Psoas muscle (tissue), 8 donors: ENCODE data around the gene SEPTIN14. TPM values are rescaled to one million over a fixed set of nuclear protein-coding genes. Genes with fewer than 3 reads are reported as not detected.
A peak's percentile ranks its signal among the peaks of the same experiment; 100 is the strongest.
"Not testable (repeated sequence)": the region's sequence is repeated elsewhere in the genome, so short reads cannot be mapped to it uniquely, and the experiment has no call there.

Experiments used
- ATAC-seq, 4 donors: fragments of 200-7000 bp; cut with Tn5 transposase; one replicate each; pipeline ENCODE4 v1.9.1; 2020; ENCODE audit warnings: moderate library complexity in 3 of 4, mild to moderate bottlenecking in 2 of 4
- DNase-seq, 2 donors: peaks; one replicate each; pipeline ENCODE4 v3.0.0-alpha.2; 2020
- H3K27ac ChIP-seq: fragments of 200-600 bp; one replicate; pipeline ENCODE4 v1.8.0; 2022
- H3K27me3 ChIP-seq, 3 donors: fragments of 200-600 bp in 1 of 3; one replicate each; pipeline versions ENCODE4 v1.6.1 to v1.8.0; 2013 to 2022; ENCODE audit warnings: low read length in 2 of 3, mild to moderate bottlenecking in 2 of 3, moderate library complexity in 1 of 3; ENCODE audit not compliant: insufficient read depth in 3 of 3
- H3K36me3 ChIP-seq, 2 donors: fragments of 200-600 bp in 1 of 2; one replicate each; pipeline versions ENCODE4 v1.6.1 to v1.8.0; 2013 to 2022; ENCODE audit warnings: low read depth in 1 of 2, mild to moderate bottlenecking in 1 of 2, moderate library complexity in 1 of 2; ENCODE audit not compliant: insufficient read depth in 1 of 2
- H3K4me1 ChIP-seq: fragments of 200-600 bp; one replicate; pipeline ENCODE4 v1.8.0; 2022
- H3K4me3 ChIP-seq: fragments of 200-600 bp; one replicate; pipeline ENCODE4 v1.8.0; 2022; ENCODE audit warnings: mild to moderate bottlenecking
- H3K9me3 ChIP-seq: fragments of 200-600 bp; one replicate; pipeline ENCODE4 v1.8.0; 2022
- CTCF ChIP-seq: fragments of 200-600 bp; IDR thresholded peaks from one replicate; pipeline ENCODE4 v1.8.0; 2022; ENCODE audit warnings: antibody characterized with exemption
- WGBS, 3 donors: extraction: QIAGEN DNeasy Blood & Tissue Kit; methylation state at CpG; one replicate each; pipeline versions ENCODE4 v1.1.6 to v1.1.7; 2013; 5-methylcytosine and 5-hydroxymethylcytosine counted together
- intact Hi-C, 2 donors: fragments of 100-400 bp; cut with DNase I; formaldehyde crosslinking; loops; one replicate each; pipeline versions ENCODE4 v1.11.0 to v1.14.2; 2022
- polyA plus RNA-seq, 3 donors: library from polyadenylated mRNA; stranded (reverse); fragments of 200-250 nt; gene quantifications; one replicate each; pipeline ENCODE4 v1.2.3, GENCODE V29; 2013
- total RNA-seq, 4 donors: library from RNA; stranded (reverse); fragmentation: NEBNext Ultra II Directional in 2 of 4; extraction: Animal tissue kit (Norgen Biotek cat#: 25700) in 2 of 4; gene quantifications; one replicate each; pipeline versions ENCODE4 v1.2.1 to v1.2.4, GENCODE V29; 2021 to 2023
- donor health status: healthy with polysubstance abuse.
- donor health status: DM: no; HTN: no; CAD: no; lungs with moderate emphysema.
- donor health status: Bipolar disorder and iron deficiency.
- donor health status: healthy.
- donor health status: DM: yes; HTN: yes; CAD: no.
- donor health status: DM: no; HTN: no; CAD: no.
- donor health status: DM: no; HTN: no; CAD: no.
- donor health status: DM: yes; HTN: yes; CAD: no.

The SEPTIN14 gene
- total and polyA plus RNA-seq, 7 donors: not detected

DNA sequence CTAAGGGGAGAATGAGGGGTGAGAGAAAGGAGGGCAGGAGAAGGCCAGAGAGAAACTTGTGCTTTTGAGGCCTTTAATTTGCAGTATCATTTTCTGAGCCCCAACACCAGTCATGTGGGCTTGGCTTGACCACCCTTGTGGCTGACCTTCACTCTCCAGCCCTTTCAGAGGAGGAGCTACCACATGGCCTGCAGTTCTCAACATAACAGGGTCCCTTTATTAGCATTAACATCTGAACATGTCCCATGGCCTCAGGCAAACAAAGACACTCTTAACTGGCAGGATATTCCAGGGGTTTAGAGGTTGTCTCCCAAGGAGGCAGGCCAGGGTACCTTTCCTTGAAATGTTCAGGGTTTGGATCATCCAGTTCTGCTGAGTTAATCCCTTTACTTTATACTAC lies 31.4 kb upstream of the SEPTIN14 start:
- no peak for TF ChIP-seq CTCF
- Histone ChIP-seq H3K9me3 (no peaks in the 10 kb centered on the region), H3K4me1 (no peaks in the 10 kb centered on the region), H3K36me3 (peaks cover 0 to 10% of the 10 kb centered on the region in 2 donors), H3K27me3 (no peaks in the 10 kb centered on the region), H3K4me3 (no peak overlapping the region), H3K27ac (no peak overlapping the region)
- DNase-seq (no peak), ATAC-seq (no peak)
- intact Hi-C loops: no loop called here

GRCh38 chr7:55888378-55888777 lies 25.8 kb upstream of the SEPTIN14 start:
- not testable (repeated sequence) for DNase-seq, H3K36me3 ChIP-seq, H3K27me3 ChIP-seq, H3K4me1 ChIP-seq, H3K27ac ChIP-seq, ATAC-seq, H3K9me3 ChIP-seq
- 64 to 69% (median 69%) methylated on average over 10 of the region's 10 CpGs for WGBS, 3 donors
- intact Hi-C loops: loop anchor here (2.0 to 10.0 kb wide), 4 partner anchors 62 to 1134 kb away; partner anchors contain the start of genes MRPS17 (in 2 of the 2) and SEC61G (in 1 of the 2)
- H3K4me3 ChIP-seq: peak overlapping the region; percentile 65

DNA sequence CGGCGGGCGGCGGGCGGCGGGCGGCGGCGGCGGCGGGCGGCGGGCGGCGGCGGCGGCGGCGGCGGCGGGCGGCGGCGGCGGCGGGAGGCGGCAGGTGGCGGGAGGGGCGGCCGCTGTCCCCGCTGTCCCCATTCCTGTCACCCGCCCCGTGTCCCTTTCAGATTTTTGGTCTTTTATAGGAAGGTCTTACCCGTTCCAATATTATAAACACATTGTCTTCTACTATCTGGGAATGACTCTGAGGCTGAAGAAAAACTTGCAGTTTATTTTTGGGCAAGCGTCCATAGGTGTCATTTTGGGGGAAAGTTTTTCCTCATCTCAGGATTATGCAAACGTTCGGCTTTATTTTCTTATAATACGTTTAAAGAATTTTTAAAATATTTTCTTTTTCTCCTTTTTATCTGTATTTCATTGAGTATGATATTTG lies 25.3 kb upstream of the SEPTIN14 start:
- Histone ChIP-seq H3K27ac (peak overlapping the region; percentile 65), H3K27me3 (peaks cover 0 to 2% (median 0%) of the 10 kb centered on the region in 3 donors), H3K36me3 (peaks cover 0 to 8% of the 10 kb centered on the region in 2 donors), H3K9me3 (no peaks in the 10 kb centered on the region), H3K4me1 (no peaks in the 10 kb centered on the region), H3K4me3 (peak overlapping the region; percentile 65)
- WGBS, 3 donors: 0 to 2% (median 1%) methylated on average over 8 to 15 of the region's 38 CpGs
- no peak for ATAC-seq
- DNase-seq: peak in 1 of 2 donors; percentile 10
- no peak for TF ChIP-seq CTCF
- intact Hi-C loops: loop anchor here (2.0 to 10.0 kb wide), 4 partner anchors 63 to 1133 kb away; partner anchors contain the start of genes MRPS17 (in 2 of the 2) and SEC61G (in 1 of the 2)

DNA sequence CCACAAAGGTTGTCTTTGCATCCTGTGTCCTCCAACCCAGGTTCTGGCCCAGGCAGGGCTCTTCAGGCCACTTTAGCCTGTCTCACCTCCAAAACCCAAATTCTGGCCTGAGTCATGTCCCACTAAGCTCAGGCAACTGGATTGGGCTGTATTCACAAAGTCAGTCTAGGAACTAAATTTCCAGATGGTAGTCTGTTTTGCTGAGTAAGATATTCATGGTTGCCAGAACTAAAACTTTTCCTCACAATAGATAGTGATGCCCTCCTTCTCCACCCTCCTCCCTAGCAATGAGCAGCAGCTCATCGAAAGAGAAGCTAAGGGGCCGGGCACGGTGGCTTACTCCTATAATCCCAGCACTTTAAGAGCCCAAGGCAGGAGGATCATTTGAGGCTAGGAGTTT lies 21.8 kb upstream of the SEPTIN14 start:
- intact Hi-C loops: loop anchor here (10.0 kb wide), 2 partner anchors 190 to 1130 kb away; partner anchors contain the start of gene SEC61G (in 1 of the 2)
- TF ChIP-seq CTCF: no peak
- ATAC-seq (no peak), DNase-seq (no peak)
- no peaks in the 10 kb centered on the region for H3K36me3 ChIP-seq
- H3K9me3 ChIP-seq: no peaks in the 10 kb centered on the region
- 59 to 83% (median 67%) methylated on average over 3 of the region's 3 CpGs for WGBS, 3 donors
- H3K4me1 ChIP-seq: no peaks in the 10 kb centered on the region
- no peak overlapping the region for H3K4me3 ChIP-seq
- peaks cover 0 to 2% (median 0%) of the 10 kb centered on the region in 3 donors for H3K27me3 ChIP-seq
- no peak overlapping the region for H3K27ac ChIP-seq

DNA sequence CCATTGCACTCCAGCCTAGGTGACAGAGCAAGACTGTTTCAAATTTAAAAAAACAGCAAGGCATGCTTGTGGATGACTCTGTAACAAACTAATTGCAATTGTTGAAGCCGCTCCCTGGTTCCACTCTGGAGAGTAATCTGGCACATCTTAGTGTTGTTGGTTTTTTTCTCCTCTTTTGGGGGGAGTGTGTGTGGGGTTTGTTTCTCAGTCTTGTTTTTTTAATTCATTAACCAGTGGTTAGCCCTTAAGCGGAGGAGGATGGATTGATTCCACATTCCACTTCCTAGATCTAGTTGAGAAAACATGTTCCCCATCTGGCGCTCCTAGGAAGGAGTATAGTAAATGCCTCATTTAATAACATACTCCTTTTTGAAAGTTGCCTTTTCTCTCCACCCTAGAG lies 16.1 kb upstream of the SEPTIN14 start:
- DNase-seq: no peak
- TF ChIP-seq CTCF: no peak
- Histone ChIP-seq H3K4me3 (no peak overlapping the region), H3K9me3 (no peaks in the 10 kb centered on the region), H3K27ac (no peak overlapping the region), H3K27me3 (no peaks in the 10 kb centered on the region), H3K36me3 (no peaks in the 10 kb centered on the region), H3K4me1 (no peaks in the 10 kb centered on the region)
- 86 to 89% (median 86%) methylated on average over 3 of the region's 3 CpGs for WGBS, 3 donors
- no peak for ATAC-seq
- intact Hi-C loops: no loop called here
